ENCODE results near the gene PRRX2. TPM values are rescaled to one million over a fixed set of nuclear protein-coding genes. Genes with fewer than 3 reads are reported as not detected.

Gene PRRX2
- total and polyA plus RNA-seq, 2 of the 4 experiments (the other 2 are of a cell fraction) = 12.7 to 35.5 TPM

DNA sequence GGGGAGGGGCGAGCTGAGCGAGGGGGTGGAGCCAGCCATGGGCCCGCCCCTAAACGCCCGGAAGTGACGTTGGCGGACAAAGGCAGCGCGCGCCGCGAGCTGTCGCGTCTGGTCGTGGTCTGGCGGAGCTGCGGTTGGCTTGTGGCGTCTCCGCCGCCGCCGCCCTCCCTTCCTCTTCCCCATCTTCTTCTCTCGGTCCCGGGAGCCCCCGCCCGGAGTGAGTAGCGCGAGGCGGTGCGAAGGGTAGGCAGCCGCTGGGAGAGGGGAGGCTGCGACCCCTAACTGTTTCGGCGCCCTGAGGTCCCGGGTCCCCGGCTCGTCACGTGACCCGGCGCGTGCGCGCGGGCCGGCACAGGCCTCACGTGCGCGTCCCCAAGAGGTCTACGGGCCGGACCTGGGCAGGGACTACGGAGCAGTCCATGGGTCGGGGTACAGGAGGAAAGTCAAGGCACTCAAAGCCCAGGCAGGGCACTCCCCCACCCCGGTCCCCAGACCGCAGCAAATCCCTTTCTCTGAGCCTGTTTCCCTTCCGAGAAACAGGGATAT, 39.3 kb upstream of the PRRX2 start, which contains the start of gene NTMT1:
TSS of gene NTMT1 (plus strand) at position 85 of the 546 bp plus-strand sequence. CDS start 6,541 bp downstream, outside the sequence.
- dilution Hi-C loops (cut with HindIII; ENCODE audit: low sequenced_read_pairs, unreplicated experiment) = no loop called here
- H3K4me3 ChIP-seq (ENCODE audit: insufficient read depth, low read depth, low read length) = peak within 1 kb of the TSS; percentile 96
- H2BK120ac ChIP-seq (ENCODE audit: low read depth, low read length) = peak within 1 kb of the TSS; percentile 65
- peak within 1 kb of the TSS; percentile 97 for H3K23ac ChIP-seq (ENCODE audit: low read depth, low read length)
- H3K18ac ChIP-seq (ENCODE audit: low read depth, low read length) = peak within 1 kb of the TSS; percentile 83
- 0% methylated on average over 1 of the region's 55 CpGs; no CpG with 5 or more reads in 1 of the 2 experiments for WGBS, 2 experiments (ENCODE audit: extremely low coverage in 2 of 2, insufficient read length in 1 of 2)
- peaks cover 45% of the 10 kb centered on the region for H4K20me1 ChIP-seq (ENCODE audit: insufficient read depth, low read length)
- H3K27ac ChIP-seq (ENCODE audit: insufficient read depth, low read length) = peak within 1 kb of the TSS; percentile 94
- H3K14ac ChIP-seq (replicated peaks; ENCODE audit: low read depth, low read length) = peak within 1 kb of the TSS; percentile 91
- peak within 1 kb of the TSS; percentile 96 for H2AK9ac ChIP-seq (replicated peaks; ENCODE audit: low read depth, low read length, poor library complexity)
- H3K56ac ChIP-seq (ENCODE audit: extremely low read depth, insufficient read depth, low read length) = peak within 1 kb of the TSS; percentile 95
- POLR2A ChIA-PET (ENCODE audit: unreplicated experiment) = interaction anchor here (0.7 kb wide), 2 partner anchors 145 to 494 kb away, joined by 6 read pairs; no protein-coding TSS in a partner anchor
- peak within 1 kb of the TSS; percentile 95 for H4K91ac ChIP-seq (ENCODE audit: insufficient read depth, low read depth, low read length)
- no peaks in the 10 kb centered on the region for H3K9me3 ChIP-seq (ENCODE audit: control insufficient read depth, insufficient read depth, low read length)
- peak; percentile 72 for ATAC-seq (ENCODE audit: low read depth)
- peak within 1 kb of the TSS; percentile 84 for H4K5ac ChIP-seq (ENCODE audit: low read depth, low read length)
- peaks cover 24% of the 10 kb centered on the region for H3K9me1 ChIP-seq (ENCODE audit: insufficient read depth, low read length)
- in situ Hi-C loops (cut with MboI; ENCODE audit: low sequenced_read_pairs) = no loop called here
- CTCF ChIA-PET = interaction anchor here (0.6 to 3.1 kb wide), 4 partner anchors 14 to 494 kb away, joined by 3 to 26 read pairs (median 4); no protein-coding TSS in a partner anchor
- peak within 1 kb of the TSS; percentile 99 for H3K4ac ChIP-seq (ENCODE audit: low read depth, low read length)
- H4K8ac ChIP-seq (ENCODE audit: low read depth in 2 of 2, low read length in 2 of 2) = peak within 1 kb of the TSS; percentile 76 to 90
- no peaks in the 10 kb centered on the region for H3K27me3 ChIP-seq (ENCODE audit: control insufficient read depth, insufficient read depth, low read length)
- peaks cover 5% of the 10 kb centered on the region; the same call in 1 of the 2 replicates for H3K36me3 ChIP-seq (ENCODE audit: control insufficient read depth, insufficient read depth, low read length)
- H3K4me2 ChIP-seq (ENCODE audit: low read depth, low read length) = peak within 1 kb of the TSS; percentile 97
- peaks cover 27% of the 10 kb centered on the region for H3K4me1 ChIP-seq (ENCODE audit: control insufficient read depth, insufficient read depth, low read length)
- peak within 1 kb of the TSS; percentile 90 for H3K9ac ChIP-seq (ENCODE audit: low read depth, low read length)
- H3K79me1 ChIP-seq (ENCODE audit: low read depth in 1 of 2, low read length in 2 of 2) = peaks cover 1 to 42% of the 10 kb centered on the region in 2 experiments; a peak in 3 of 4 replicates
- intact Hi-C loops (cut with micrococcal nuclease) = no loop called here
- peak within 1 kb of the TSS; percentile 29; the same call in 1 of the 3 replicates for H2BK15ac ChIP-seq (ENCODE audit: low read depth, low read length)
- DNase-seq = peak; percentile 81
- no TSS peak for BruUV-seq (replicated peaks)
- peak within 1 kb of the TSS; percentile 95 for H2AK5ac ChIP-seq (ENCODE audit: low read depth, low read length)
- H2BK20ac ChIP-seq (ENCODE audit: low read depth, low read length) = peak within 1 kb of the TSS; percentile 55; the same call in 1 of the 2 replicates
- H2BK5ac ChIP-seq (ENCODE audit: low read depth, low read length, poor library complexity, severe bottlenecking) = peak within 1 kb of the TSS; percentile 84
- TF ChIP-seq CHD1 (IDR thresholded peaks at IDR 0.05; ENCODE audit: low read depth, low read length) = no peak; the same call in 1 of the 2 replicates
- peak; percentile 91 for TF ChIP-seq MXI1 (IDR thresholded peaks at IDR 0.05; ENCODE audit: borderline replicate concordance, low read depth, low read length)
- no peak for TF ChIP-seq RCOR1 (IDR thresholded peaks at IDR 0.05; ENCODE audit: insufficient replicate concordance, low read length)
- TF ChIP-seq MAZ (IDR thresholded peaks at IDR 0.05; ENCODE audit: borderline replicate concordance, low read depth, low read length) = 0 out of 2 replicates have a peak, but pooled peaks have one; percentile 8
- TF ChIP-seq POLR2A (IDR thresholded peaks at IDR 0.05; ENCODE audit: low read depth, low read length) = peak; percentile 86
- peak; percentile 98 for TF ChIP-seq USF2 (IDR thresholded peaks at IDR 0.05; ENCODE audit: low read depth, low read length)
- peak; percentile 95 for TF ChIP-seq BHLHE40 (IDR thresholded peaks at IDR 0.05; ENCODE audit: low read depth, low read length)
- TF ChIP-seq ELK1 (IDR thresholded peaks at IDR 0.05; ENCODE audit: borderline replicate concordance, low read depth, low read length) = 0 out of 2 replicates have a peak, but pooled peaks have one; percentile 28
- peak within 1 kb of the TSS; percentile 88 for H2AFZ ChIP-seq (replicated peaks; ENCODE audit: low read length, poor library complexity)

Data from IMR-90 (cell line).